Astrocyte (in vitro differentiated cells and primary cell): ENCODE measurements around the gene MOV10L1. TPM values are rescaled to one million over a fixed set of nuclear protein-coding genes. Genes with fewer than 3 reads are reported as not detected.
A peak's percentile ranks its signal among the peaks of the same experiment; 100 is the strongest.

Experiments used
- DNase-seq: peaks from one replicate; pipeline ENCODE4 v3.0.0-alpha.2; 2010; ENCODE audit warnings: low read depth
- FAIRE-seq: peaks from 2 replicates; lab custom pipeline; 2011; peaks lifted over from hg19 to GRCh38; lab: Jason Lieb, UNC
- H2AFZ ChIP-seq: 2 replicates; pipeline ENCODE4 v1.6.0; 2012; ENCODE audit warnings: low read depth, low read length, inconsistent platforms
- H3K27ac ChIP-seq: 2 replicates; pipeline ENCODE4 v1.5.1; 2011; ENCODE audit warnings: low read depth, low read length, inconsistent platforms
- H3K27me3 ChIP-seq: 2 replicates; pipeline ENCODE4 v1.6.0; 2011; ENCODE audit warnings: low read length, inconsistent platforms; ENCODE audit not compliant: insufficient read depth
- H3K36me3 ChIP-seq: 2 replicates; pipeline ENCODE4 v1.5.1; 2011; ENCODE audit warnings: low read length, inconsistent platforms; ENCODE audit not compliant: insufficient read depth
- H3K4me1 ChIP-seq: 2 replicates; pipeline ENCODE4 v1.5.1; 2011; ENCODE audit warnings: low read length, inconsistent platforms; ENCODE audit not compliant: insufficient read depth
- H3K4me2 ChIP-seq: 2 replicates; pipeline ENCODE4 v1.6.0; 2012; ENCODE audit warnings: low read length, inconsistent platforms
- H3K4me3 ChIP-seq: 2 replicates; pipeline ENCODE4 v1.5.1; 2011; ENCODE audit warnings: low read depth, mild to moderate bottlenecking, low read length, inconsistent platforms; ENCODE audit not compliant: insufficient read depth
- H3K79me2 ChIP-seq: 2 replicates; pipeline ENCODE4 v1.6.0; 2012; ENCODE audit warnings: mild to moderate bottlenecking, low read length, inconsistent platforms; ENCODE audit not compliant: insufficient read depth
- H3K9ac ChIP-seq: 2 replicates; pipeline ENCODE4 v1.6.0; 2012; ENCODE audit warnings: mild to moderate bottlenecking, low read length, inconsistent platforms
- H3K9me3 ChIP-seq: 2 replicates; pipeline ENCODE4 v1.5.1; 2012; ENCODE audit warnings: low read depth, mild to moderate bottlenecking, low read length, inconsistent platforms; ENCODE audit not compliant: insufficient read depth
- H4K20me1 ChIP-seq: 2 replicates; pipeline ENCODE4 v1.6.0; 2012; ENCODE audit warnings: low read length, inconsistent platforms; ENCODE audit not compliant: insufficient read depth
- H3K27ac Mint-ChIP-seq: one replicate; pipeline ENCODE4 v1.8.0; 2021; ENCODE audit warnings: mild to moderate bottlenecking, mixed read lengths; ENCODE audit not compliant: unreplicated experiment
- H3K27me3 Mint-ChIP-seq: one replicate; pipeline ENCODE4 v1.8.0; 2021; ENCODE audit warnings: low read depth, mixed read lengths; ENCODE audit not compliant: unreplicated experiment
- H3K36me3 Mint-ChIP-seq: one replicate; pipeline ENCODE4 v1.8.0; 2021; ENCODE audit warnings: low read depth, mixed read lengths; ENCODE audit not compliant: unreplicated experiment
- H3K4me1 Mint-ChIP-seq: one replicate; pipeline ENCODE4 v1.8.0; 2021; ENCODE audit warnings: low read depth, mixed read lengths; ENCODE audit not compliant: unreplicated experiment
- H3K4me3 Mint-ChIP-seq: one replicate; pipeline ENCODE4 v1.8.0; 2021; ENCODE audit warnings: mild to moderate bottlenecking, moderate library complexity, mixed read lengths; ENCODE audit not compliant: unreplicated experiment
- H3K9me3 Mint-ChIP-seq: one replicate; pipeline ENCODE4 v1.8.0; 2021; ENCODE audit warnings: mild to moderate bottlenecking, mixed read lengths; ENCODE audit not compliant: unreplicated experiment
- CTCF ChIP-seq: IDR thresholded peaks from 2 replicates; pipeline ENCODE4 v1.5.1; 2011; ENCODE audit warnings: low read depth, mild to moderate bottlenecking, inconsistent platforms, low read length, moderate library complexity; ENCODE audit not compliant: insufficient read depth
- EZH2 ChIP-seq: IDR thresholded peaks from 2 replicates; pipeline ENCODE4 v1.6.1; 2012; ENCODE audit warnings: mild to moderate bottlenecking, low read length, inconsistent platforms; ENCODE audit not compliant: insufficient read depth
- total RNA-seq: library from RNA; stranded (reverse); gene quantifications from 2 replicates; pipeline ENCODE4 v1.2.1, GENCODE V29; 2021

MOV10L1 gene
- total RNA-seq, 1 donor from 2014 or later, result 0.61 TPM

DNA sequence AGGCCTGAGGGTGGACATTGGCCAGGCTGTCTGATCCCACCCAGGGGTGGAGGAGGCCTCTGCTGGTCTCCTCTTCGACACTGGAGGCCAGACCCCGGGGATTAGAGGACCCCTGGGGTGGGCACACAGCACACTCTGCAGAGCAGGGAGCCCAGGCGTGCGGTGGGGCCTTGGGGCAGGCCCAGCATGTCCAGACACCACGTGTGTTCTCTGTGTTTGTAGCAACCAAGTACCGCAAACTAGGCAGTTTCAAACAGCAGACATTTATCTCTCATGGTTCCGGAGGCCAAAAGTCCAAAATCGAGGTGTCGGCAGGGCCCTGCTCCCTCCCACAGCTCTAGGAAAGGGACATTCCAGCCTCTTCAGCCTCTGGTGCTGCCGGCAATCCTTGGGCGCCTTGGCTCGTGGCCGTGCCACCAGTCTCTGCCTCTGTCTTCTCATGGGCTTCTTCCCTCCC, 82.2 kb downstream of the MOV10L1 start:
- H3K4me1 ChIP-seq, result no peaks in the 10 kb centered on the region
- no peak overlapping the region for H3K4me3 ChIP-seq
- peaks cover 8% of the 10 kb centered on the region for H3K27me3 ChIP-seq
- H3K9me3 ChIP-seq, result no peaks in the 10 kb centered on the region
- H3K9ac ChIP-seq, result no peak overlapping the region
- no peak overlapping the region for H3K27ac Mint-ChIP-seq
- H3K9me3 Mint-ChIP-seq, result no peaks in the 10 kb centered on the region
- H3K4me2 ChIP-seq, result no peak overlapping the region
- FAIRE-seq (no peak), DNase-seq (no peak)
- H3K79me2 ChIP-seq, result no peaks in the 10 kb centered on the region
- H4K20me1 ChIP-seq, result no peaks in the 10 kb centered on the region
- H3K27ac ChIP-seq, result no peak overlapping the region
- peaks cover 1% of the 10 kb centered on the region for H3K36me3 Mint-ChIP-seq
- H3K27me3 Mint-ChIP-seq, result peaks cover 23% of the 10 kb centered on the region
- no peaks in the 10 kb centered on the region for H3K4me1 Mint-ChIP-seq
- TF ChIP-seq CTCF (no peak), EZH2 (no peak)
- peak overlapping the region; percentile 57 for H3K4me3 Mint-ChIP-seq
- H3K36me3 ChIP-seq, result no peaks in the 10 kb centered on the region
- H2AFZ ChIP-seq, result no peak overlapping the region

DNA sequence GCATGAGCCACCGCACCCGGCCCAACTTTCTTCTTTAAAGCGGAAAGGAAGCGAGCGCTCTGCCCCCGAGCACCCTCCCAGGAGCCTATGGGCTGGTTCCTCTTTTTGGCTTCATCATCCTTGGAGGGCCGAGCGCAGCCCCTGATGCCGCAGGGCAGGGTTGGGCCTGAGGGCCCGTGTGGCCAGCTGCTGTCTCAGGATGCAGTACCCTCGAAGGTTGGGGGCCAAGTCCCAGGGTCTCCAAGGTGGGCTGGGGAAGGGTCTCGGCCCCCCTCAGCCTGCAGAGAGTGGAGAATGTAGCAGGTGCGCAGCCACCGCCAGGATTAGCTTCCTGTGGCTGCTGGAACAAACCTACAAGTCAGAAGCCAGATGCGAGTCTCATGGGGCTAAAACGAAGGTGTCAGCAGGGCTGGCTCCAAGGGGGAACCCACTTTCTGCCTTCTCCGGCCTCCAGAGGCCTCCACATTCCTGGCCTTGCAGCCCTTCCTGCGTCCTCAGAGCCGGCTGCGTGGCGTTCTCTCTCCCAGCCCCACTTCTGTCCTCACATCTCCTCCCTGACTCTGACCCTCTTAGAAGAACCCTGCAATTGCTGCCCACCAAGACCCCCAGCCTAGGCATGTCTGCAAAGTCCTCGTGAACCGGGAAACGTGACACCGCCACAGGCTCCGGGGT, 83.6 kb downstream of the MOV10L1 start:
- no peaks in the 10 kb centered on the region for H3K4me1 ChIP-seq
- H3K4me2 ChIP-seq, result no peak overlapping the region
- FAIRE-seq (no peak), DNase-seq (no peak)
- Mint-ChIP-seq H3K4me1 (no peaks in the 10 kb centered on the region), H3K27ac (no peak overlapping the region), H3K4me3 (no peak overlapping the region), H3K36me3 (peaks cover 2% of the 10 kb centered on the region), H3K27me3 (peaks cover 24% of the 10 kb centered on the region), H3K9me3 (no peaks in the 10 kb centered on the region)
- TF ChIP-seq CTCF (no peak), EZH2 (no peak)
- H3K9ac ChIP-seq, result no peak overlapping the region
- peaks cover 8% of the 10 kb centered on the region for H3K27me3 ChIP-seq
- no peak overlapping the region for H2AFZ ChIP-seq
- H3K79me2 ChIP-seq, result no peaks in the 10 kb centered on the region
- H3K27ac ChIP-seq, result no peak overlapping the region
- H4K20me1 ChIP-seq, result no peaks in the 10 kb centered on the region
- H3K9me3 ChIP-seq, result no peaks in the 10 kb centered on the region
- H3K4me3 ChIP-seq, result no peak overlapping the region
- no peaks in the 10 kb centered on the region for H3K36me3 ChIP-seq

DNA sequence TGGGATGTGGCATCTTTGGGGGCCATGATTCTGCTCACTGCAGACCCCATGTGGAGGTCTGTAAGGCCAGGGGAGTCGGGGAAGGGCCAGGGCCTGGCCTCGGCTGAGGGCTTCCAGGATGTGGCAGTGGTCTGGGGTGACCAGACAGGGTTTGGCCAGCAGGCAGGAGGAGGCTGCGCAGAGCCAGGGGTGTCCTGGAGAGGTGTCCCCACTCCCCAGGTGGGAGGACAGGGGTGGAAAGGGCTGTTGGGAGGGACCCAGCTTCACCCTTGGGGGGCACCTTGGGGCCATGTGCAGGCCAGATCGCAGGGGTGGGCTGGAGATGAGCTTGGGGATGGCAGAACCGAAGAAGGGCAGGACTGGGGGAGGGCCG, 84.2 kb downstream of the MOV10L1 start:
- H3K4me1 Mint-ChIP-seq, result no peaks in the 10 kb centered on the region
- no peaks in the 10 kb centered on the region for H3K9me3 Mint-ChIP-seq
- Histone ChIP-seq H3K4me2 (no peak overlapping the region), H3K9ac (no peak overlapping the region), H3K27me3 (peaks cover 6% of the 10 kb centered on the region), H3K9me3 (no peaks in the 10 kb centered on the region), H3K4me1 (no peaks in the 10 kb centered on the region), H3K27ac (no peak overlapping the region), H3K4me3 (no peak overlapping the region), H3K79me2 (no peaks in the 10 kb centered on the region), H4K20me1 (no peaks in the 10 kb centered on the region), H3K36me3 (no peaks in the 10 kb centered on the region), H2AFZ (no peak overlapping the region)
- peaks cover 2% of the 10 kb centered on the region for H3K36me3 Mint-ChIP-seq
- H3K4me3 Mint-ChIP-seq, result no peak overlapping the region
- H3K27ac Mint-ChIP-seq, result no peak overlapping the region
- H3K27me3 Mint-ChIP-seq, result peaks cover 19% of the 10 kb centered on the region
- TF ChIP-seq EZH2, result no peak
- TF ChIP-seq CTCF, result no peak
- DNase-seq (no peak), FAIRE-seq (no peak)
